ENCODE results near the gene SLC46A3.
"Not testable (repeated sequence)": the region's sequence is repeated elsewhere in the genome, so short reads cannot be mapped to it uniquely, and the experiment has no call there.

The SLC46A3 gene

GRCh38 chr13:28714651-28715050 lies 4.1 kb downstream of the SLC46A3 start:
- H3K9me3 Mint-ChIP-seq = no peaks in the 10 kb centered on the region
- H3K4me1 Mint-ChIP-seq = peaks cover 31% of the 10 kb centered on the region
- H3K36me3 Mint-ChIP-seq = peaks cover 10% of the 10 kb centered on the region
- no peak for ATAC-seq
- no peak for DNase-seq (ENCODE audit: low spot score in 2 of 2)
- H3K4me3 Mint-ChIP-seq = no peak overlapping the region
- H3K27ac Mint-ChIP-seq = no peak overlapping the region

GRCh38 chr13:28710161-28710560 lies 8.6 kb downstream of the SLC46A3 start:
- Mint-ChIP-seq H3K36me3 (peaks cover 11% of the 10 kb centered on the region), H3K4me1 (peaks cover 16% of the 10 kb centered on the region), H3K9me3 (no peaks in the 10 kb centered on the region), H3K4me3 (no peak overlapping the region), H3K27ac (no peak overlapping the region)
- DNase-seq (ENCODE audit: low spot score in 2 of 2) (no peak), ATAC-seq (no peak)

GRCh38 chr13:28707629-28708427 lies 10.9 kb downstream of the SLC46A3 start:
- peaks cover 10% of the 10 kb centered on the region for H3K4me1 Mint-ChIP-seq
- peaks cover 17% of the 10 kb centered on the region for H3K36me3 Mint-ChIP-seq
- no peak overlapping the region for H3K27ac Mint-ChIP-seq
- ATAC-seq (peak; percentile 90), DNase-seq (ENCODE audit: low spot score in 2 of 2) (no peak)
- no peak overlapping the region for H3K4me3 Mint-ChIP-seq
- H3K9me3 Mint-ChIP-seq = no peaks in the 10 kb centered on the region

GRCh38 chr13:28705461-28706083 lies 13.2 kb downstream of the SLC46A3 start:
- Mint-ChIP-seq H3K9me3 (no peaks in the 10 kb centered on the region), H3K27ac (no peak overlapping the region), H3K36me3 (peaks cover 37% of the 10 kb centered on the region), H3K4me3 (no peak overlapping the region), H3K4me1 (peaks cover 10% of the 10 kb centered on the region)
- ATAC-seq (no peak), DNase-seq (ENCODE audit: low spot score in 2 of 2) (no peak)

- H3K4me1 Mint-ChIP-seq = peaks cover 10% of the 10 kb centered on the region
- peaks cover 43% of the 10 kb centered on the region for H3K36me3 Mint-ChIP-seq
Observed at GRCh38 chr13:28704919-28705318, 13.9 kb downstream of the SLC46A3 start.

GRCh38 chr13:28704282-28704681 lies 14.5 kb downstream of the SLC46A3 start:
- H3K9me3 Mint-ChIP-seq = no peaks in the 10 kb centered on the region
- ATAC-seq = no peak
- H3K4me1 Mint-ChIP-seq = peaks cover 10% of the 10 kb centered on the region
- no peak overlapping the region for H3K4me3 Mint-ChIP-seq
- H3K27ac Mint-ChIP-seq = no peak overlapping the region
- peaks cover 44% of the 10 kb centered on the region for H3K36me3 Mint-ChIP-seq
- no peak for DNase-seq (ENCODE audit: low spot score in 2 of 2)

More at GRCh38 chr13:28704919-28705318, 13.9 kb downstream of the SLC46A3 start:
- DNase-seq (ENCODE audit: low spot score in 2 of 2) (no peak), ATAC-seq (no peak)
- Mint-ChIP-seq H3K27ac (no peak overlapping the region), H3K9me3 (no peaks in the 10 kb centered on the region), H3K4me3 (no peak overlapping the region)

- H3K27ac Mint-ChIP-seq = no peak overlapping the region
- no peaks in the 10 kb centered on the region for H3K4me1 Mint-ChIP-seq
- H3K9me3 Mint-ChIP-seq = no peaks in the 10 kb centered on the region
- peaks cover 48% of the 10 kb centered on the region for H3K36me3 Mint-ChIP-seq
- ATAC-seq = no peak
- DNase-seq (ENCODE audit: low spot score in 2 of 2) = no peak
- no peak overlapping the region for H3K4me3 Mint-ChIP-seq
Observed at GRCh38 chr13:28699246-28699645, 19.5 kb downstream of the SLC46A3 start.

GRCh38 chr13:28697441-28697840 lies 21.3 kb downstream of the SLC46A3 start:
- ATAC-seq = no peak
- peaks cover 41% of the 10 kb centered on the region for H3K36me3 Mint-ChIP-seq
- no peak for DNase-seq (ENCODE audit: low spot score in 2 of 2)

GRCh38 chr13:28693605-28694491 lies 24.9 kb downstream of the SLC46A3 start:
- not testable (repeated sequence) for H3K4me3 Mint-ChIP-seq; DNase-seq (ENCODE audit: low spot score in 2 of 2); H3K4me1 Mint-ChIP-seq; H3K27ac Mint-ChIP-seq; ATAC-seq; H3K36me3 Mint-ChIP-seq
- peaks cover 14% of the 10 kb centered on the region for H3K9me3 Mint-ChIP-seq

More at GRCh38 chr13:28697441-28697840, 21.3 kb downstream of the SLC46A3 start:
- Mint-ChIP-seq H3K9me3 (peaks cover 3% of the 10 kb centered on the region), H3K27ac (no peak overlapping the region), H3K4me3 (no peak overlapping the region), H3K4me1 (no peaks in the 10 kb centered on the region)

- DNase-seq (ENCODE audit: low spot score in 2 of 2) = no peak
- no peak for ATAC-seq
- Mint-ChIP-seq H3K4me3 (no peak overlapping the region), H3K9me3 (peaks cover 7% of the 10 kb centered on the region), H3K27ac (no peak overlapping the region), H3K4me1 (no peaks in the 10 kb centered on the region), H3K36me3 (no peaks in the 10 kb centered on the region)
Observed at GRCh38 chr13:28685892-28686291, 32.9 kb downstream of the SLC46A3 start.

GRCh38 chr13:28685114-28685513 lies 33.7 kb downstream of the SLC46A3 start:
- ATAC-seq (no peak), DNase-seq (ENCODE audit: low spot score in 2 of 2) (no peak)
- H3K4me1 Mint-ChIP-seq = no peaks in the 10 kb centered on the region
- H3K27ac Mint-ChIP-seq = no peak overlapping the region
- H3K9me3 Mint-ChIP-seq = peaks cover 5% of the 10 kb centered on the region
- H3K36me3 Mint-ChIP-seq = peaks cover 4% of the 10 kb centered on the region
- H3K4me3 Mint-ChIP-seq = no peak overlapping the region

GRCh38 chr13:28684257-28684656 lies 34.5 kb downstream of the SLC46A3 start:
- Mint-ChIP-seq H3K27ac (no peak overlapping the region), H3K9me3 (peaks cover 3% of the 10 kb centered on the region), H3K4me1 (no peaks in the 10 kb centered on the region), H3K4me3 (no peak overlapping the region), H3K36me3 (peaks cover 13% of the 10 kb centered on the region)
- DNase-seq (ENCODE audit: low spot score in 2 of 2) = no peak
- ATAC-seq = no peak

GRCh38 chr13:28683169-28683568 lies 35.6 kb downstream of the SLC46A3 start:
- H3K27ac Mint-ChIP-seq; H3K4me1 Mint-ChIP-seq; H3K4me3 Mint-ChIP-seq; H3K9me3 Mint-ChIP-seq; ATAC-seq; DNase-seq (ENCODE audit: low spot score in 2 of 2): not testable (repeated sequence)
- H3K36me3 Mint-ChIP-seq = peaks cover 24% of the 10 kb centered on the region

GRCh38 chr13:28680541-28680940 lies 38.2 kb downstream of the SLC46A3 start:
- Mint-ChIP-seq H3K27ac (peak overlapping the region; percentile 29), H3K36me3 (peaks cover 50% of the 10 kb centered on the region), H3K4me3 (no peak overlapping the region), H3K4me1 (no peaks in the 10 kb centered on the region), H3K9me3 (no peaks in the 10 kb centered on the region)
- ATAC-seq (no peak), DNase-seq (ENCODE audit: low spot score in 2 of 2) (no peak)

- H3K36me3 Mint-ChIP-seq = peaks cover 59% of the 10 kb centered on the region
Observed at GRCh38 chr13:28679628-28680027, 39.1 kb downstream of the SLC46A3 start.

More at GRCh38 chr13:28679628-28680027, 39.1 kb downstream of the SLC46A3 start:
- H3K27ac Mint-ChIP-seq = no peak overlapping the region
- ATAC-seq (no peak), DNase-seq (ENCODE audit: low spot score in 2 of 2) (no peak)
- H3K4me3 Mint-ChIP-seq = no peak overlapping the region
- H3K9me3 Mint-ChIP-seq = no peaks in the 10 kb centered on the region
- no peaks in the 10 kb centered on the region for H3K4me1 Mint-ChIP-seq
